Measurements from ENCODE around the gene SLC1A4. TPM values are rescaled to one million over a fixed set of nuclear protein-coding genes. Genes with fewer than 3 reads are reported as not detected.
"Not testable (repeated sequence)": the region's sequence is repeated elsewhere in the genome, so short reads cannot be mapped to it uniquely, and the experiment has no call there.

Gene SLC1A4
- total RNA-seq, 1 donor from 2014 or later = 13.1 TPM

GRCh38 chr2:65031341-65032018, 42.3 kb downstream of the SLC1A4 start:
- Mint-ChIP-seq H3K27me3 (no peaks in the 10 kb centered on the region), H3K36me3 (ENCODE audit: low read depth) (no peaks in the 10 kb centered on the region), H3K9me3 (no peaks in the 10 kb centered on the region), H3K27ac (peak overlapping the region; percentile 50), H3K4me1 (peaks cover 19% of the 10 kb centered on the region), H3K4me3 (peak overlapping the region; percentile 2)
- intact Hi-C loops (cut with micrococcal nuclease) = loop anchor here (2.0 kb wide), 1 partner anchor 115 kb away; no protein-coding TSS in a partner anchor
- DNase-seq = no peak

GRCh38 chr2:65032019-65032975, 43.1 kb downstream of the SLC1A4 start:
- intact Hi-C loops (cut with micrococcal nuclease) = loop anchor here (2.0 kb wide), 1 partner anchor 115 kb away; no protein-coding TSS in a partner anchor
- Mint-ChIP-seq H3K27ac (peak overlapping the region; percentile 50), H3K36me3 (ENCODE audit: low read depth) (no peaks in the 10 kb centered on the region), H3K4me3 (peak overlapping the region; percentile 2), H3K4me1 (peaks cover 19% of the 10 kb centered on the region), H3K9me3 (no peaks in the 10 kb centered on the region), H3K27me3 (no peaks in the 10 kb centered on the region)
- no peak for DNase-seq

- intact Hi-C loops (cut with micrococcal nuclease) = loop anchor here (2.0 kb wide), 1 partner anchor 116 kb away; no protein-coding TSS in a partner anchor
- DNase-seq = no peak
- Mint-ChIP-seq H3K27me3 (no peaks in the 10 kb centered on the region), H3K27ac (no peak overlapping the region), H3K9me3 (no peaks in the 10 kb centered on the region), H3K36me3 (ENCODE audit: low read depth) (no peaks in the 10 kb centered on the region), H3K4me3 (no peak overlapping the region), H3K4me1 (peaks cover 19% of the 10 kb centered on the region)
These were observed 44.0 kb downstream of the SLC1A4 start for GRCh38 chr2:65033178-65033577.

GRCh38 chr2:65033667-65034066, 44.5 kb downstream of the SLC1A4 start:
- H3K4me3 Mint-ChIP-seq; DNase-seq; H3K27me3 Mint-ChIP-seq; H3K9me3 Mint-ChIP-seq; H3K27ac Mint-ChIP-seq; H3K36me3 Mint-ChIP-seq (ENCODE audit: low read depth): not testable (repeated sequence)
- intact Hi-C loops (cut with micrococcal nuclease) = loop anchor here (2.0 kb wide), 1 partner anchor 117 kb away; no protein-coding TSS in a partner anchor
- H3K4me1 Mint-ChIP-seq = peaks cover 19% of the 10 kb centered on the region

GRCh38 chr2:65035351-65035943, 46.2 kb downstream of the SLC1A4 start:
- Mint-ChIP-seq H3K27me3 (no peaks in the 10 kb centered on the region), H3K4me1 (peaks cover 23% of the 10 kb centered on the region), H3K36me3 (ENCODE audit: low read depth) (no peaks in the 10 kb centered on the region), H3K4me3 (no peak overlapping the region), H3K9me3 (no peaks in the 10 kb centered on the region), H3K27ac (no peak overlapping the region)
- intact Hi-C loops (cut with micrococcal nuclease) = no loop called here
- DNase-seq = no peak

GRCh38 chr2:65037178-65037577, 48.0 kb downstream of the SLC1A4 start:
- intact Hi-C loops (cut with micrococcal nuclease) = no loop called here
- Mint-ChIP-seq H3K36me3 (ENCODE audit: low read depth) (no peaks in the 10 kb centered on the region), H3K9me3 (no peaks in the 10 kb centered on the region), H3K4me3 (no peak overlapping the region), H3K4me1 (peaks cover 11% of the 10 kb centered on the region), H3K27ac (no peak overlapping the region), H3K27me3 (no peaks in the 10 kb centered on the region)
- no peak for DNase-seq

- intact Hi-C loops (cut with micrococcal nuclease) = loop anchor here (1.0 to 2.0 kb wide), 3 partner anchors 51 to 533 kb away; partner anchors contain the start of gene SLC1A4
- H3K36me3 Mint-ChIP-seq (ENCODE audit: low read depth) = peaks cover 8% of the 10 kb centered on the region
- H3K27ac Mint-ChIP-seq = no peak overlapping the region
- DNase-seq = no peak
- no peak overlapping the region for H3K4me3 Mint-ChIP-seq
- peaks cover 20% of the 10 kb centered on the region for H3K4me1 Mint-ChIP-seq
- peaks cover 6% of the 10 kb centered on the region for H3K9me3 Mint-ChIP-seq
- H3K27me3 Mint-ChIP-seq = no peaks in the 10 kb centered on the region
These were observed 50.4 kb downstream of the SLC1A4 start for GRCh38 chr2:65039640-65040039.

- H3K9me3 Mint-ChIP-seq = peaks cover 10% of the 10 kb centered on the region
- intact Hi-C loops (cut with micrococcal nuclease) = loop anchor here (1.0 to 2.0 kb wide), 3 partner anchors 52 to 532 kb away; partner anchors contain the start of gene SLC1A4
- peaks cover 13% of the 10 kb centered on the region for H3K36me3 Mint-ChIP-seq (ENCODE audit: low read depth)
- DNase-seq = peak; percentile 94
- H3K27ac Mint-ChIP-seq = no peak overlapping the region
- peak overlapping the region; percentile 53 for H3K4me3 Mint-ChIP-seq
- H3K27me3 Mint-ChIP-seq = no peaks in the 10 kb centered on the region
- peaks cover 20% of the 10 kb centered on the region for H3K4me1 Mint-ChIP-seq
These were observed 51.4 kb downstream of the SLC1A4 start for GRCh38 chr2:65040400-65041261.

- Mint-ChIP-seq H3K4me1 (peaks cover 20% of the 10 kb centered on the region), H3K9me3 (peaks cover 10% of the 10 kb centered on the region), H3K27ac (peak overlapping the region; percentile 50), H3K4me3 (no peak overlapping the region), H3K36me3 (ENCODE audit: low read depth) (peaks cover 15% of the 10 kb centered on the region), H3K27me3 (peaks cover under 1% of the 10 kb centered on the region)
- intact Hi-C loops (cut with micrococcal nuclease) = no loop called here
- no peak for DNase-seq
These were observed 53.8 kb downstream of the SLC1A4 start for GRCh38 chr2:65043001-65043400.

GRCh38 chr2:65044097-65044735, 55.0 kb downstream of the SLC1A4 start:
- intact Hi-C loops (cut with micrococcal nuclease) = no loop called here
- H3K27me3 Mint-ChIP-seq = peaks cover 5% of the 10 kb centered on the region
- H3K36me3 Mint-ChIP-seq (ENCODE audit: low read depth) = peaks cover 17% of the 10 kb centered on the region
- peaks cover 20% of the 10 kb centered on the region for H3K4me1 Mint-ChIP-seq
- no peak overlapping the region for H3K27ac Mint-ChIP-seq
- no peak overlapping the region for H3K4me3 Mint-ChIP-seq
- peaks cover 10% of the 10 kb centered on the region for H3K9me3 Mint-ChIP-seq
- DNase-seq = no peak

- Mint-ChIP-seq H3K4me1 (peaks cover 14% of the 10 kb centered on the region), H3K27ac (no peak overlapping the region), H3K4me3 (no peak overlapping the region), H3K27me3 (peaks cover 5% of the 10 kb centered on the region), H3K36me3 (ENCODE audit: low read depth) (peaks cover 17% of the 10 kb centered on the region), H3K9me3 (peaks cover 10% of the 10 kb centered on the region)
- no peak for DNase-seq
- intact Hi-C loops (cut with micrococcal nuclease) = no loop called here
These were observed 56.5 kb downstream of the SLC1A4 start for GRCh38 chr2:65045651-65046050.

GRCh38 chr2:65046633-65047407, 57.6 kb downstream of the SLC1A4 start:
- intact Hi-C loops (cut with micrococcal nuclease) = no loop called here
- DNase-seq = no peak
- H3K27me3 Mint-ChIP-seq = peaks cover 8% of the 10 kb centered on the region
- H3K27ac Mint-ChIP-seq = no peak overlapping the region
- H3K4me1 Mint-ChIP-seq = peaks cover 12% of the 10 kb centered on the region
- H3K36me3 Mint-ChIP-seq (ENCODE audit: low read depth) = peaks cover 17% of the 10 kb centered on the region
- H3K9me3 Mint-ChIP-seq = peaks cover 10% of the 10 kb centered on the region
- no peak overlapping the region for H3K4me3 Mint-ChIP-seq

Measured in activated CD4-positive, alpha-beta T cell treated with anti-CD3 and anti-CD28 coated beads, Interleukin-2, amount 10 ng/mL, durations not matched to agents 24 days and 14 days (primary cell).